HCEC 1CT (cell line): Measurements from ENCODE around the gene ABLIM2.

Source experiments
- DNase-seq: peaks from one replicate; pipeline ENCODE4 v3.0.0-alpha.2; 2017

Gene ABLIM2

DNA sequence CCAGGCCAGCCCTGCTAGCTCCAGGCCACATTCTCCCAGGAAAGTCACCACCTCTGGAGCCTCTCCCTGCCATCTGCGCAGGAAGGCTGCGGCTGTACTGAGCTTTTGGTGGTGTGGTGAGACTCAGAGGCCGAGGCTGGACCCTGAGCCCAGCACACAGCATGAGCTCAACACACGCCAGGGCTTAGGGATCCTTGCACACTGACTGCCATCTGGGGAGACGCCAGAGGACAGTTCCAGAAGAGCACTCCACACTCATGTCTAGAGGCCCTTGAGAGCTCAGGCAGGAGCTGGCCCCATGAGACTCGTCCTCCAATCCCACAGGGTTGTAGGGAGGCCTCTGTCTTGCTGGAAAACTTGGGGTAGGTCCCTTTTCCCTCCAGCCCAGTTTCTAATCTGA lies 40.6 kb downstream of the ABLIM2 start:
- DNase-seq, result no peak

DNA sequence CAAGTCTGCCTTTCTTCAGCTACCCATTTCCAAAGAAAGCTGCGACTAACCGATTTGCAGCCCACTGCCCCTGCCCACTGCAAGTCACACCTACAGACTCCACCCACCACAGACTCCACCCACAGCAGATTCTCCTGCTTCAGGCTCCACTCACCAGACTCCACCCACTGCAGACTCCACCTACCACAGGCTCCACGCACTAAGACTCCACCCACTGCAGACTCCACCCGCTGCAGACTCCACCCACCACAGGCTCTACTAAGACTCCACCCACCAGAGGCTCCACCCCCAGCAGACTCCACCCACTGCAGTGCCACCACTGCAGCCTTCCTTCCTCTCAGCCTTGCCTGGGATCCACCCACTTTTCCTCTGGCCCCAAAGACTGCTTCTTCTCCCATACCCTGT lies 41.3 kb downstream of the ABLIM2 start:
- peak; percentile 8 for DNase-seq

DNA sequence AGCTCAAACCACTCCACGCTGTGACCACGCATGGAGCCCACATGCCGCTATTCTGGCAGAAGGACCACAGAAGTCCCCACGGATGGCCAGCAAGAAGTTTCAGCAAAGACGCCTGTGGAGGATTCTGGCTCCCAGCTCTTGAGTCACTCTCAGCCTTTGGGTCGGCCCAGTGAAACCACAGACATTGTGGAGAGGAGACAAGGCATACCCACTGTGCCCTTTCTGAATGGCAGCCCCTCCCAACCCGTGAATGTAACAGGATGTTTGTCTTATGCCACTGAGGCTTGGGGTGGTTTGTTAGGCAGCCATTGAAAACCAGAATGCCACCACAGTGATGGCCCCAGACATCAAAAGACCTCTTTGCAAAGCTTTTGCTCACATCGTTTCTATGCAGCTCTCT lies 42.7 kb downstream of the ABLIM2 start:
- DNase-seq, result no peak

DNA sequence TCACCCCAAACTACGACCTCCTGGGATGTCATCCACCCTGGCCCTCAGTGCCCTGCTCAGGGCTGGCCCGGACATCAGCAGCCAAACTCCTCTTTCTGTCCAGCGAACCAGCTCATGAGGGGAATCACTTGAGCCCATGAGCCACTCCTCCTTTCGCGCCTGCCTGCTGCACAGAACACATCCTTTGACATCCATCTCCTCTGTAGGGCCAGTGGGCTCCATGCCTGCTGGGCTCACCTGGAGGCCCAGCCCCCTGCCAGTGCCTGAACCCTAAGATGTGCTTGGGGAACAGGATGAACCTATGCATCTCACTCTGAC lies 43.5 kb downstream of the ABLIM2 start:
- no peak for DNase-seq

DNA sequence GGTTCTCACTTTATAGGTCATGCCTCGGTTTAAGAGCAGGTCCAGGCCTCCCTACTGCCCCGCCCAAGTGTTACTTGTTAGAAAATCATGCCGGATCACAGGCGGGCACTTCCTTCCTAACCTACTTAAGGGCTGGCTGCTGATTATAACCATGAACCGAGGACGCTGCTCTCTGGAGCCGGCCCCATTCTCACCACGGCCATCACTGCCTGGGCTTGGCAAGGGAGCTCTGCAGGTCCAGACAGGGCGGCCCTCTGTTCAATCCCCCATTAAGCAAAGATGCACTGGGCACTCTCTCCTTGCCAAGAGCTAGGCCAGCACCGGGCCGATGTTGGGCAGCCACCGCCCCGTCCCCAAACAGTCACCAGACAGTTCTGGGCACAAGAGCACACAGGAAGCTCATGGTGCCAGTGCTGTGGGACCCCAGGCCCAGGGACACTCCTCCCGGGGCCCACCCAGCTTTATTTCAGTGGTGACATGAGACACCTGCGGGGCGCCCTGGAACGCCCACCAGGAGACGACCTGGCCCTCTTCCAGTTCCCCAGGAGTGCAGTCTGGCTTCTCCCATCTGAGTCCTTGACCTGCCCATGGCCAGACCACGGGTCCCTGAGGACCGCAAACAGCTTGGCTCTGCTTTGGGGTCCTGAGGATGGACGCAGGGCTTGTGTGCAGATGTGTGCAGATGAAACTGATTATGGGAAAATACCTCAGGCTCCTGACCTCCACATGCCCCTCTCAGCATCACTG lies 44.0 kb downstream of the ABLIM2 start:
- DNase-seq, result no peak

DNA sequence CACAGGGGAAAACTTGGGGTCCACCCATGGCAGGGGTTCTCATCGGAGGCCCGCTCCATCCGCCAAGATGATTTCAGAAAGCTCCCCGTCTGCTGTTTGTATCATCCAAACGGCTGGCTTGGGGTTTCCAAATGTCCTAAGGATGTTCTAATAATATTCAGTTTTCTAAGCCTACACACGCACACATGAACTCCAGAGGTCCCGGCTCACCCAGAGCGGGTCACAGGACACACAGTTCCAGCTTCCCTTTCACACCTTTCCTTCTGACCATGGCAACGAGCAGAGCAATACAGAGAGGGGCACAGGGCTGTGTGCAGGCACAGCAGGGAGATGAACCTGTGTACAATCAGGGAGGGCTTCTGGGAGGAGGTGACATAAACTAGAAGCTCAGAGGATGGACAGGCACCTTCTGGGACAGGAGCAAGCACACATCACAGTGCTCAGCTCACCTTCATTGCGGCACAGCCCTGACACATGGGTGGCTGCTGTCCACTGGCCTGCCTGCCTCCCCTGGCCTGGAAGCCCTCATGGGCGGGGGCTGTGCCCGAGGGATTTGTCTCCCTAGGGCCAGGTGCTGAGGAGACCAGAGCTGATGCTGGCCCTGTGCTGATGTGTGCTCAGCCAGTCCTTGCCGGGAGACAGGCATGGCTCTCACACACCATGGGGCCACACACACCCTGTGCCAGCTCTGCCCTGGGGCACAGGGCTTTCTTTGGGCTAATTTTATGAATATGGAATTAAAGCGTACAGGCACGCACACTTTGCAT lies 44.8 kb downstream of the ABLIM2 start:
- no peak for DNase-seq

DNA sequence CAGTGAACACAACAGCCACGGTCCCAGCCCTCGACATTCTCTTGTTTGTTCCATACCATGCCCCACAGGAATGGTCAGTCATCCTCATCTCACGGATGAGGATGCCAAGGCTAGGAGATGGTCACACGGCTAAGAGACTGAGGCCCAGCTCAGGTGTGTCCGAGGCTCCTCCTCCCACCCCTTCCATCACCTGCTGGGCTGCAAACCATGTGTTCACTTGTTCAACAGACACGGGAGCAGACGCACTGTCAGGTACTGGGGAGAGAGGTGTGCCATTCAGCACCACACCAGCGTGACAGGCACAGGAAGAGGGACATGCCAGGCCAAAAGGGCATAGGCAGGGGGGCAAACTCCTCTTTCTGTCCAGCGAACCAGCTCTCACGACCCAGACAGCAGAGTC lies 45.9 kb downstream of the ABLIM2 start:
- DNase-seq, result no peak

DNA sequence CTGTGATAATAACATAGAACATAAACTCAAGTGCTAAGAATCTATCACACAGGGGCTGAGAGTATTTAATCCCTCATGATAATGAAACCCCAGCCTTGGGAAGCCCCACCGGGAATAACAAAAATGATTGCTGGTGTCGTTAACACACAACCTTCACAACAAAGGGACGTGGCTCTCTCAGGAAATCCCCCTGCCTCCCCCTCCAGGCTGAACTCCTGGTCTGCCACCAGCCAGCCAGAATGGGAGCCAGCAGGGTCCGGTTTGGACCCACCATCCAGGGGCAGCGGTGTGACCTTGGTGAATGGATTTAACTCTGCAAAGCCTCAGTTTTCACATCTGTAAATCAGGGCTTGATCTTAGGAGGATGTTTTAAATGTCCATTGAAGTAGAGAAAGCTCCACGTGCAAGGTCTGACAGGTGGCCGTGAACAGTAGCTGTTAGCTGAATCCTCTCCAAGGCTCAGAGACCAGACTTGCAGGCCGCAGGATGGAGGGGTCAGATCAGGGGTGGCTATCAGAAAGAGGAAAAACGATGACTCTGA lies 46.5 kb downstream of the ABLIM2 start:
- DNase-seq, result no peak

DNA sequence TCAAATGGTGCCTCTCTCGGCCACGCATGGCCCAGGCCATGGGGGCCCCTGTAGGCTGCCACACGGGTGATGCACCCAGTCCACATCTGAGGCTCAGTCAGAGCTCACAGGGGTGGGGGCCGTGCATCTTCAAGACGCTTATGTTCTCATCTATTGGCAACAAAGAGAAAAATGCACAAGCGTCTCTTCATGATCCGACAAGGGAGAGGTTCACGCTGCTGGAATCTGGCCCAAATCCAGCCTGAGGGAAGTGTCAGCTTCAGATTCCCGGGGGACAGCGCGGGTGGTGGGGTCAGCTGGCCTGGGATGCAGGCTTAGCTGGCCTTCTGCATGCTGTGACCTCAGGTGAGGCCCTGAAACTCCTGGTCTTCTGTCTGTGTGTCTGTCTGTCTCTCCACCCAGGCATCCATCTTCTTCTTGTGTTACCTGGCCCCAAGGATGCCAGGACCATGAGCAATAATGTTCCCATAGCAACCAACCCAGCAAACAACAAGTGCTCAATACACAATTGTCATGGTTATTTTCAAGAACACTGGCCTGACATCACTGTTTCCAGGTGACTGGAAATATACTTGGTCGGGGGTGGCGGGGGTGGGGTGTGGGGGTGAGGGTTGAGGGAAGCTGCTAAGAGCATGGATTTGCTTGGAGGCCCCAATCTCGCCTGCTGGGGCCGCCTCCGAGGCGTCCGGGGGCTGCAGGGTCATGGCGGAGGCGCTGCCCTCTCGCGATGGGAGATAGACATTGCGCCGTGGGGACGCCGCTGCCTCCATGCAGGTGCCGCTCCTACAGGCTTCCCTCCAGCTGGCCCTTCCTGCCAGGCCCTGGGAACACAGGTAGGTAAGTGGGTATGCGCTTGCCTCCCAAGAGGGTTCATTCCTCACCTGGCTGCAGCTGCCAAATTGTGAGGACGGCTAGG lies 48.3 kb downstream of the ABLIM2 start:
- no peak for DNase-seq

DNA sequence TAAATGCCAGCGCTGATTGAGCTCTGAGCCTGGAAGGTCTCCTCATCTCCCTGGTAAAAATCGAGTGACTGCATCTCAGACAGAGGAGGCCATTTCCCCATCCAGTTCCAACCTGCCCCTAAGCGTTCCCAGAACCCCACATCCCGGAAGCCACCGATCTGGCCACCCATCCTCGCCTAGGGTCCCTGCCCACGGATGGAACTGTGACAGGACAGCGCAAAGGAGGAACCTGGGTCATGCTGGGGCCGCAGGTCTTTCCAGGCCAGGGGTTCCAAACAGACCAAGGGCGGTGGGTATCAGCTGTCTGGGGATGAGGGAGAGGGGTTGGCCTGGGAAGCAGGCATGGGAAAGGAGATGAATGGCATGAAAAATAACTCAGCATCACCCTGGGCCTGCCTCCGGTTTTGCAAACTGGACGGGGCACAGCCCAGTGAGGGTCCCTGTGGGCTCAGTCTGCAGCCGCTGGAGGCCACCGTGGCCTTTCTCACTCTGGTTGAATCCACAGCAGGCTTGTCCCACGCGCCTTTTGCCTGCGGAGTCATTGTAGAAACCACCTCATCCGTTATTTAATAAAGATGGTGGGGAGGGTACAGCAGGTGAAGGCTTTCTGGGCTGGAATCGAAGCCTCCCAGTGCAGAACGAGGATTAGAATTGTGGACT lies 49.1 kb downstream of the ABLIM2 start:
- no peak for DNase-seq

DNA sequence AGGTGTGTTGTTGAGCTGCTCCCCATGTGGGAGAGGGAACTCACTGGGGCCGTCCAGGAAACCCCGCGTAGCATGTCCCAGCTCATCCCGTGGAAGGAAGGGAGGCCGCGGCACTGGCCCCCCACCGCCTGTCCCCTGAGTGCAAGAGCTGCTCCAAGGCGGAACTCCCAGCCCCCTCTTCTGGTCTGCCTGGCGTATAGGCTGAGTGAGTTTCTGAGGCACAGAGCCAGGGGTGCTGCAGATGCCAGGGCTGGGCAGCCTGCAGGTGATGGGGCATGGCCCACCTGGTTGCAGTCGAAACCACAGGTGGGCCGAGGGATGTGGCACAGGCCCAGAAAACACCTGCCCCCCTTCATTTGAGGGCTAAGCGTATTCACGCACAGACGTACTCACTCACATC lies 49.6 kb downstream of the ABLIM2 start:
- no peak for DNase-seq

DNA sequence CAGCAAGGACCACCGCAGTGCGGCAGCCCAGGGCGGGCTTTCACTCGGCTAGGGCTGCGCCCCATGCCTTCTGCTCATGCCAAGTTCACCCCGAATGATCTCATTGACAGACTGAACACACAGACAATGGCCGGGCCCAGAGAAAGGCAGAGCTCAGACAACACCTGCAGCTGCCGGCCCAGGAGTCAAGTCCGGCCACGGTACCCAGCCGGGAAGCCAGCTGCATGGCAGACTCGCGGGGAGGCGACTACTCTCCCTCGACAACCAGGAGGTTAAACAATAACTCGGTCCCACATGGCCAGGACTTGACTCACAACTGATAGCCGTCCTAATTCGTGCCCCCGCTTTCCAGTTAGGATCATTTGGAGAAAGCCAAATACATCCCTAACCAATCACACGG lies 50.4 kb downstream of the ABLIM2 start:
- no peak for DNase-seq

DNA sequence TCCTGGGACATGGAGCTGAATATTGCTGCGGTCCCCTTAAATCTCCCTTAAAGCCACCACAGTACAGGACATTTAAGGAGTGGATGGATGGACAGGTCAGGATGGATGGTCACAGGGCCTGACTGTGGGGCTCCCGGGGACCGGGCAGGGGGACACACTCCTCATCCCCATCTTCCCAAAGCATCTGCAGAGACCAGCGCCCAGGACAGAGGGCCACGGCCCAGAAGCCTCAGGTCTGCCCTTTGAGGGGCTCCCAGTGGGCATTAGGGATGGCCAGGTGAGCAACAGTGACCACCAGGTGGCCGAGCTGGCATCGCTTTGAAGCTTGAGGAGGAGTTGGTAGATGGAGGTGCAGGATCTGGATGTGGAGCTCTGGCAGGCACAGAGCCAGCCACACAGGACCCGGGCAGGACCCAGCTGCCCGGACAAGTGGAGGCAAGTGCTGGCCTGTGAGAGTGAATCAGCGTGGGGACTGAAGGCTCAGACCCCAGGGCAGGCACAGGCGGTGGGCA lies 51.4 kb downstream of the ABLIM2 start:
- DNase-seq, result no peak

DNA sequence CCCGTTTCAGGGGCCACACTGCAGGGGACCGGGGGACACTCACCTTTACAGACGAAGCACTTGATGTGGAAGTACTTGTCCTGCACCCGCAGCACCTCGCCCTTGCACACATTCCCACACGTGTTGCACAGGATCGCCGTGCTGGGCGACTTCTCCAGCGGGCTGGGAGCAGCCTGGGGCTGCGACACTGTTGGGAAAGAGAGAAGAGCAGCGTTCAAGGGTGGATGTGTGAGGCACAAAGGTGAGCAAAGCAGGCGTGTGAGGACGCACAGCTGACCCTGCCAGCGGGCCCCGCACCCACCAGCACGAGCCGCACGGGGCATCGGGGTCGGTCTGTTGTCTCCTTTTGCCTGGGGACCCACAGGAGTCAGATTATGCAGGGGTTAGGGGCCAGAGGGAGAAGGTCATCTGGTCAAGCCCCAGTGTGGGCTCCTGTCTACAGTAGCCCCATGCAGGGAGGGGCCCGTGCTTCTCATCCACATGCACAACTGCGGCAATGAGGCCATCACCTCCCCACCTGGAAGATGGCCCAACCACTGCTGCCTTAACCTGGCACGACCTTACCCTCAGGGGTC lies 52.1 kb downstream of the ABLIM2 start:
- no peak for DNase-seq

DNA sequence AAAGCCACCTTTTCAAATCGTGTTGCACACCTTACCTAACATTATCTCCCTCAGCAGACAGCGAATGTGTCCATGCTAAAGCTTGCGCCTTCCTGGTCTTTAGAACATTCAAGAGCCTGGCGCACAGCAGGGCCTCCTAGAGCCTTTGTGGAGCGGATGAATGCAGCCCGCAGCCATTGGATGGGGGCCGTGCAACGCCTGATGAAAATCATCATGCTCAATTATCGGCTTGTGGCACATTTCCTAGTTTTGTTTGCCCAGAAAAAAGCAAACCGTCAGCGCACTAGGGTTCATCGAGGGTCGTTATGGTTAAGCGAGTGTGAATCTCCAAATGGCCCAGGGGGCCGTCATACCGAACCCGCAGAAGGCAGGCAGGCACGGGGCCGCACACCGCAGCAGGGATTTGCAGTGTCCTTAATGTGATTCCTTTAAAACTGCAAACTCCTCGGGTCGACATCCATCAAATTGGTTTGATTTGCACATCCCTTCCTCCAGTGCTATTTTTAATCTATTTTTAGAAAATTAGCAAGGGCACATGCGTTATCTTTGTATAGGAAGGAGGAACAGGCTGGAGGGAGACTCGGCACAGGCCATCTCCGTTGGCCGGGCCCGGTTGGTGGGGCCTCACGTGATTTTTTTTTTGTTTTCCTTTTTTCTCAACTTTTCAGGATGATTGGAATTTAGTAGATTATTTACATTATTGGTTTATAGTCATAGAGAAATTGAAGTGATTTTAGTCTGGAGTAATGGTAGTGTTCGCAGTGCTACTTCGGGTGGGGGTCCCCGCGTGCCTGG lies 53.1 kb downstream of the ABLIM2 start:
- DNase-seq, result no peak

DNA sequence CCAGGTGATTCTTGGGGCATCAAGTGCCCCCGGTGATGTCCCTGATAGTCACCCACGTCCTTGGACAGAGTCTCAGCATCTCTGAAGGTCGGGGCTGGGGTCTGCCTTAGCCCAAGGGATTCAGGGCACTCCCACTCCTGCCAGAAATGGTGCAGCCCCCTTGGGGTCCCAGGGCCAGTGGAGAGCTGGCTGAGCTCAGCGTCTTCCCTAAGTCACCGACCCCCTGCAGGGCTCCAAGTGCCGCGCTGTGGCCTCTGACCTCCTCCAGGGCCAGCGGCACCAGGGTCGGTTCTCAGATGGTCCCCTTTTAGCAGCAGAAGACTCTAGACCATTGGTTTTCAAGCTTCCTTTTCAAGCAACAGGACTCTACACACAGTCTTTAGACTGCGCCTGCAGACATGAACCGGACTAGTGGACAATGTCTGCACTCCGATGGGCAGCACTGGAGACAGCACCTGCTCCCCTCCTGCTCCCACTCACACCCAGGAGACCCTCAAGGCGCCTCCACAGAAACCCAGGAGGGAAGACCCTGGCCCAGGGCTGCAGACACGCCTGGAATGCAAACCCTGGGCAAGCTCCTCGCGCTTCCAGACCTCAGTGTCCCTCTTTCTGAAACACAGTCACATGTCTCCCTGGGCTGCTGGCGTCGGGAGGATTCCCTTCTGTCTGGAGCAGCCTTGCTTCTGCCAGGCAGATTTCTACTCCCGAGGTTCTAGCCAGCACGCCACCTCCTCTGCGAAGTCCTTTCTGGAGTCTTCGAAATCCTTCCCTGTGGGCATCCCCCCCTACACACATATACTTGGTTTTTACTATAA lies 53.9 kb downstream of the ABLIM2 start:
- DNase-seq, result no peak

DNA sequence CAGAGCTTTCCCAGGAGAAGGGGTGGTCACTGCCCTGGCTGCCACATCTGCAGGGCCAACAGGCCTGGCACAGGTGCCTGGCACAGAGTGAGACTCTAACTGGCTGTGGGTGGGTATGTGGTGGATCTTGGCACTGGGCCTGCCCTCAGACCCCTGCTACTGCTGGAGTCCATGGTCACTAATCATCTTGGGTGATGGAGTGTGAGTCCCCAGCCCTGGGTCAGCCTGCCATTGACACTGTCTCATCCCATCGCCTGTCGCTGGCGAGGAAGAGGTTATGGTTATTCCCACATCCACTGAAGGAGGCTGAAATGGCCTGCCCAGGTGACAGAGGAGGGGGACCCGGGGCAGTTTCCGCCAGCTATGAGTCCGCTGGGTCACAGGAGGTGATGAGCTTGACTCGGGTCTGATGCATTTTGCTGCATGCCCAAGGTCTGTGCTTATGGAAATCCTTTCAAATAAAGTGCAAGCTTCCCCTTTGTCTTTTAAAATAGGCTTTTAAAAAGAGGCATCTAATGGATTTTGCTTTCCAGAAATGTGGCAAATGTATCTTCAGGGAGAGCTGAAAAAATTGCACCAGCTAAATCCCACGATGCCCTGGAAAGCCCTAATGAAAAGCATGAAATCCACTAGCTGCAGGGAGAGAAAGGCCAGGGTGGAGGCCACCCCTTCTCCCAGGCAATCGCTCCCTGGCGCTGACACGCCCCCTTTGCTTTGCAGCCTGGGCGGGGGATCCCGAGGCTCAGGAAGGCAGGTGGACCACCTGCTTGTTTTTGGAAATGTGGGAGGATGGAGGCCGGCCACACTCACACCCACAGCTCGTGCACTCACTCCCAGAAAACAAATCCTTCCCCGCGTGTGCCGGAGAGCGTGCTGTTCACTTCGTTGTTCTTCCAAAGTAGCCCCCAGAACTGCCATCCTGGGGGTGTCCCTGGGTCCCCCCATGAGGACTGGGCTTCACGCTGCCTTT lies 54.9 kb downstream of the ABLIM2 start:
- DNase-seq, result no peak

DNA sequence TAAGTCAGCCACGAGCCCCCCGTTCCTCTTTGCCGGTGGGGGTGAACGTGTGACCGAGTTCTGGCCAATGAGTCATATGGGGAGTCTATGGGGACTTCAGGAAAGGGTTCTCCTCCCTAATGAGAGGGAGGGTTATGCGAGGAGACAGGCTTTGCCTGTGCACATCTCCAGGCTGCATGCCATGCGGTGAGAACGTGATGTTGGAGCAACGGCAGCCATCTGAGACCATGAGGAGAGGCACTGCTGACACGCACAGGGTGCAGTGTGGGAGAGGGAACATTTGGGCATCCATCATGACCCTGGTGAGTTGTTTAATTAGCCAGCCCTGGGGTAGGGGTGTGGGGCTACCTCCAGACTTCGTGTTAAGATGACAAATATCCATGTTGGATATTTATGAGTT lies 55.8 kb downstream of the ABLIM2 start:
- DNase-seq, result no peak

DNA sequence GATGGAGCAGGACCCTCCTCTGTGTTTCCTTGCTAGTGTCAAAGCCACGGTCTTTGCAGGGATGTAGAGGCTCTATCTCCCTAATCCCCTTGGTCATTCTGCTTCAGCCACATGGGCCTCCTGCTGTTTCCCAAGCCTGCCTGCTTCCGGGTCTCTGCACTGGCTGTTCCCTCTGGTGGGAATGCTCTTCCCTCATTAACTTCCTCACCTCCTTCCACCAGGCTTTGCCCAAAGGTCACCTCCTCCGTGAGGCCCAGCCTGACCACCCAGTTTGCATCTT lies 56.6 kb downstream of the ABLIM2 start:
- DNase-seq, result no peak
